Medulla oblongata (tissue), 1 donor: ENCODE data around the gene RBM10.

Experiments
- DNase-seq: peaks from one replicate; pipeline ENCODE4 v3.0.0-alpha.2; 2015; ENCODE audit errors: extremely low spot score

Gene RBM10

GRCh38 chrX:47146936-47147859, 2.2 kb downstream of the RBM10 start:
- DNase-seq: no peak

DNA sequence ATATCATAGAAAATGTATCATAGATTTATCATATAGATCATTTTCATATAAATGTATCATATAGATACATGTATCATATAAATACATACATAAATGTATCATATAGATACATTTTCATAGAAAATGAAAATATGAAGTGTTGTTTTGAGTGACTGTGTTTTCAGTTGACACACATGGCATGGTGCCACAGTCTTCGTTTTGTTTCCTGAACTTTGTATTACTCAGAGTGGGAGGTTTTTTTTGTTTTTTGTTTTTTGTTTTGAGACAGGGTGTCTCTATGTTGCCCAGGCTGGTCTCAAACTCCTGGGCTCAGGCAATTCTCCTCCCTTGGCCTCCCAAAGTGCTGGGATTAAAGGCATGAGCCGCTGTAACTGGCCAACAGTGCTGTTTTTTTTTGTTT, 3.9 kb downstream of the RBM10 start:
- no peak for DNase-seq

GRCh38 chrX:47151435-47151834, 6.4 kb downstream of the RBM10 start:
- no peak for DNase-seq

GRCh38 chrX:47156611-47157520, 11.8 kb downstream of the RBM10 start:
- DNase-seq: no peak

DNA sequence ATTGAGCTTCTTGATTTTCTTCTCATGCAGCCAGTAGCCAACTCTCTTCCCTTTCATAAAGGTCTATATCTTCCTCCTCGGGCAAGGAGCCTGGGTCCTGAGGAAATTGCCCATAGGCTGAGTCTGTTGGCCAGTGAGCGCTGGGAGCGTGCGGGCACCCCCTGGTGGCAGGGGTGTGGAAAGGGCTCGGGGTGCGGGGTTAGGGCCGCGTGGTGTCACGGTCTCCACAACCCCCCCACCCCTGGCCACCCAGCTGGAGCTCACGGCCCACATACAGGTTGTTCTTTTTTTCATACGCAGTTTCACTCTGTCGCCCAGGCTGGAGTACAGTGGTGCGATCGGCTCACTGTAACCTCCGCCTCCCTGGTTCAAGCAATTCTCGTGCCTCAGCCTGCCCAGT, 13.1 kb downstream of the RBM10 start:
- no peak for DNase-seq

DNA sequence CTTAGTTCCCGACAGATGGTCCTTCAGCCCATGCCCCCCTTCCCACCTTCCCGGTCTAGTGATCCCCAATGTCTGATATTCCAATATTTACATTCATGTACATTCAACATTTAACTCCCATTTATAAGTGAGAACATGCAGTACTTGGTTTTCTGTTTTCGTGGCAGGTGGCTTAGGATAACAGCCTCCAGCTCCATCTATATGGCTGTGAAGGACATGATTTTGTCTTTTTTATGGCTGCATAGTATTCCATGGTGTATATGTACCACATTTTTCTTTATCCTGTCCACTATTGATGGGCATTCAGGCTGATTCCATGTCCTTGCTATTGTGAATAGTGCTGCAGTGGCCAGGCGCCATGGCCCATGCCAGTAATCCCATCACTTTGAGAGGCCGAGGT, 13.8 kb downstream of the RBM10 start:
- no peak for DNase-seq

- no peak for DNase-seq
These were observed 15.8 kb downstream of the RBM10 start for GRCh38 chrX:47160781-47161180.

DNA sequence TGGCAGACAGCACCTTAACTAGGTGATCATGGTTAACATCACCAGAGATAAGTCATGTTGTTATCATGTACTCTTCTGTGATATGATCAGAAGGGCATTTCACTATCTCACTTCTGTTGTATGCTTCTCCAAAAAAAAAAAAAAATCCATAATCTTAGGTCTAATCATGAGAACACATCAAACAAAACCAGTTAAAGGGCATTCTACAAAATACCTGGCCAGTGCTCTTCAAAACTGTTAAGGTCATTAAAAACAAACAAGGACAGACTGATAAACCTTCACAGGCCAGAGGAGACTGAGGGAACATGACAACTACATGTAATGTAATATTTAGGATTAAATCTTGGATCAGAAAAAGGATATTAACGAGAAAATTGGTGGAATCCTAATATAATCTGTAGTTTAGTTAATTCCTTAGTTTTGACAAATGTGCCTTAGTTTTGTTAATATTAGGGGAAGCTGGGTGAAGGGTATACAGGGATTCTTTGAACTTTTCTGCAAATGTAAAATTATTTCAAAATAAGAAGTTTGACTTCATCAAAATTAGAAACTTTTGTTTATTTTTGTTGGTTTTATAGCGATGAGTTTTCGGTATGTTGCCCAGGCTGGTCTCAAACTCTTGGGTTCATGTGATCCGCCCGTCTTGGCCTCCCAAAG, 18.0 kb downstream of the RBM10 start:
- no peak for DNase-seq

GRCh38 chrX:47164420-47164819, 19.4 kb downstream of the RBM10 start:
- no peak for DNase-seq

DNA sequence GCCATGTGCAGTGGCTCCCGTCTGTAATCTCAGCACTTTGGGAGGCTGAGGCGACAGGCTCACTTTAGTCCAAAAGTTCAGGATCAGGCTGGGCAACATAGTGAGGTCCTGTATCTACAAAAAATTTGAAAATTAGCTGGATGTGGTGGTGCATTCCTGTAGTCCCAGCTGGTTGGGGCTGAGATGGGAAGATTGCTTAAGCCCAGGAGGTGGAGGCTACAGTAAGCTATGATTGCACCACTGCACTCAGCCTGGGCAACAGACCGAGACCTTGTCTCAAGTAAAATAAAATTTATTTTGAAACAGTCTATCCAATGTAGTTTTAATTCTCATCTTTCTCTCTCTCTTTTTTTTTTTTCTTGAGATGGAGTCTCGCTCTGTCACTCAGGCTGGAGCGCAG, 21.1 kb downstream of the RBM10 start:
- DNase-seq: no peak

GRCh38 chrX:47168495-47169073, 23.6 kb downstream of the RBM10 start:
- DNase-seq: no peak

- DNase-seq: no peak
These were observed 24.3 kb downstream of the RBM10 start for GRCh38 chrX:47169273-47169672.

DNA sequence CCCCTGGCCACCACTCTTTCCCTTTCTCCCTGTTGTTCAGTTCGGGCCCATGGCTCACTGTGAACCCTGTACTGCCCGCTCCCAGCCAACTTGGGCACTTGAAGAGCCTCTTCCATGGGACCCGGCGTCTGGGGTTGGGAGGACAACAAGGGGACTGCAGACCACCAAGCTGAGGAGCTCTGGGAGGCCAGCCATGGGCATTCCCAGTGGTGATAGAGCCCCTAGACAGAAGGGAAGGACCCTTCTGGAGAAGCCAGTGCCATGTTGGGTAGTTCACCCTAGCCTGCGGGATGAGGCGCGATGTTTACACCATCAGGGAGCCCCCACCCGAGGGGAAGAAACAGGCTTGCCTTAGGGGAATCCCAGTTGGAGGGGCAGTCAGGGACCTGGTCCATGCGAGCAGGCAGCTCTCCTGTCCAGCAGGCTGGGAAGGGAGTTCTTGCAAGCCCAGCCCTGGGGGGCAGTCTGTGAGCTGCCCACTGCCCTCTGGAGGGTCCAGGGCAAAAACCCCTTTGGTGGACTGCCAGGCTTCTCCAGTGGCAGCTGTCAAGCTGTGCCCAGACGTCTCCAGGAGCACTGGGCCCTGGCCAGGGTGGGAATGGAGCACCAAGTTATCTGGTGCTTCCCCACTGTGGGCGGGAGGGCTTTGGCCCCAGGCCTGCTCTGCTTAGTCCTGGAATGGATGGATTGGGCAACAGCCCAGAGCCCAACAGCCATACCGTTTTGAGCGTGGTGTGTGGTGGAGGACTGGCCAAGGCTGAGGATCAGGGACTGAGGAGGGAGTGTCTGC, 24.9 kb downstream of the RBM10 start:
- no peak for DNase-seq

GRCh38 chrX:47170861-47171692, 26.1 kb downstream of the RBM10 start:
- no peak for DNase-seq

DNA sequence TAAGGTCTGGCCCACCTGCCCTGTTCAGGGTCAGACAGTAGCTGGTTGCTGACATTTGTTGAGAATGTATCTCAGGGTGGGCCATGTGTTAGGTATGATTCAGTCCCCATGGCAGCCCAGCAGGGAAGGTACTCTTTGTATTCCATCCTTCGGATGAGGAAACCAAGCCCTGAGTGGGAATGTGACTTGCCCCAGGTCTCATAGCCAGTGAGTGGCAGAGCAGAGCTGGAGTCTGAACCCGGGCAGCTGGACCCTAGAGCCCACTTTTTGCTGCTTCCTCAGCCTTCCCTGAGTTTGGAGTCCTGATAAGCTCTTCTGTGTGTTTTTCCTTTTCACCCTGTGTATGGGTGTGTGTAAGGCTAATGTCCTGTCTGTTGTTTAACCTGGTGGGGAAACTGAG, 27.0 kb downstream of the RBM10 start:
- no peak for DNase-seq

- DNase-seq: no peak
These were observed 27.5 kb downstream of the RBM10 start for GRCh38 chrX:47172549-47172948.

DNA sequence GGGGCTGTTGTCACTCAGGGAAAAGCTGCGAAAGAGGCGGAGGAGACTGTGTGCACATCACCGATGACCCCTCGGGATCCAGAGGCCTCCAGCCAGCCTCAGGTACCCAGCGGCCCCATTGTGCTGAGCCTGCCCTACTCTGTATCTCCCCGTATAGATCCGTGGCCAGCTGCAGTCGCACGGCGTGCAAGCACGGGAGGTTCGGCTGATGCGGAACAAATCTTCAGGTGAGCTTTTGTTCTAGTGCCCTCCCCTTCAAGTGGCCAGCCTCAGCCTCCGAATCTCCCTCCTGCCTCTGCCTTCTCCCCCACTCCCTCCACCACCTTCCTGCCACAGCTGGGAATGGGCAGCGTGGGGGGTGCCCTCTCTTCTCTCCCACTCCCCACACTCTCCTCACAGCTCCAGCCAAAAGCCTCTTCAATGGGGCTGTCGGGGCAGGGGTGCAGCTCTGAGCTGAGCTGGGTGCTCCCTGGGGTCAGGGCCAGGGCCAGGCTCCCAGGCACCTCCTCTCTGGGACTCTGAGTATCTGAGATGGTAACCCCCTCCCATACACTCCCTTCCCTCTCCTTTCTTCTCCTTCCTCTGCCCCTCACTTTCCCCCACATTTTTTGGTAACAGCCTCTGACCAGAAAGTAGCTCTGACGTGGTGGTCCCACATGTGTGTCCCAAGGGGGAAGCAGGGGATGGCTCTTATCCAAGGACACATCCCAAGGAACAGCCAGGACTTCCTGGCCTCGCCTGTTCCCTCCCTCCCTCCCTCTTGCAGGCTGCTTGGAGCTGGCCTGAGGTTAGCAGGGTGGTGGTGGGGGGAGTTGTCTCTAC, 28.2 kb downstream of the RBM10 start:
- no peak for DNase-seq

GRCh38 chrX:47174376-47174775, 29.4 kb downstream of the RBM10 start:
- no peak for DNase-seq
